ENCODE measurements around the gene DPF3. TPM values are rescaled to one million over a fixed set of nuclear protein-coding genes. Genes with fewer than 3 reads are reported as not detected.

The DPF3 gene
- total RNA-seq, 1 experiment from 2014 or later: not detected

GRCh38 chr14:72576258-72576657 is 317.6 kb downstream of the DPF3 start:
- CTCF ChIA-PET: no interaction called here
- Histone ChIP-seq H3K4me3 (ENCODE audit: low read depth in 2 of 2, low read length in 2 of 2) (no peak overlapping the region), H3K9me3 (ENCODE audit: control insufficient read depth, insufficient read depth, low read depth, low read length) (no peaks in the 10 kb centered on the region), H3K4me1 (ENCODE audit: control insufficient read depth, insufficient read depth, low read length) (no peaks in the 10 kb centered on the region), H3K27me3 (ENCODE audit: control insufficient read depth, insufficient read depth, low read length) (no peaks in the 10 kb centered on the region; the same call in 1 of the 2 replicates), H3K36me3 (ENCODE audit: control insufficient read depth, insufficient read depth, low read length) (no peaks in the 10 kb centered on the region), H3K27ac (ENCODE audit: low read length) (no peak overlapping the region)
- POLR2A ChIA-PET: no interaction called here
- no peak for DNase-seq (ENCODE audit: low read depth, low spot score)
- in situ Hi-C loops (cut with HindIII; ENCODE audit: low pct_unique_long_range_greater_than_20kb, low sequenced_read_pairs): no loop called here
- TF ChIP-seq CTCF (IDR thresholded peaks at IDR 0.05) (no peak), SIN3A (IDR thresholded peaks at IDR 0.05; ENCODE audit: borderline replicate concordance, insufficient read depth, low read depth, low read length) (no peak), POLR2AphosphoS5 (IDR thresholded peaks at IDR 0.05; ENCODE audit: low read depth, low read length) (no peak), TCF7L2 (IDR thresholded peaks at IDR 0.05; ENCODE audit: low read depth, low read length) (no peak), REST (IDR thresholded peaks at IDR 0.05; ENCODE audit: insufficient read depth in 1 of 2, low read depth in 2 of 2, low read length in 1 of 2) (no peak)
- no peak for ATAC-seq
- intact Hi-C loops (cut with micrococcal nuclease; ENCODE audit: unreplicated experiment): no loop called here
- no TSS peak for BruUV-seq (replicated peaks)

- ChIA-PET CTCF (no interaction called here), POLR2A (no interaction called here)
- Histone ChIP-seq H3K36me3 (ENCODE audit: control insufficient read depth, insufficient read depth, low read length) (no peaks in the 10 kb centered on the region), H3K27ac (ENCODE audit: low read length) (no peak overlapping the region), H3K9me3 (ENCODE audit: control insufficient read depth, insufficient read depth, low read depth, low read length) (no peaks in the 10 kb centered on the region), H3K4me3 (ENCODE audit: low read depth in 2 of 2, low read length in 2 of 2) (no peak overlapping the region), H3K4me1 (ENCODE audit: control insufficient read depth, insufficient read depth, low read length) (no peaks in the 10 kb centered on the region), H3K27me3 (ENCODE audit: control insufficient read depth, insufficient read depth, low read length) (no peaks in the 10 kb centered on the region; the same call in 1 of the 2 replicates)
- in situ Hi-C loops (cut with HindIII; ENCODE audit: low pct_unique_long_range_greater_than_20kb, low sequenced_read_pairs): no loop called here
- ATAC-seq (no peak), DNase-seq (ENCODE audit: low read depth, low spot score) (no peak)
- intact Hi-C loops (cut with micrococcal nuclease; ENCODE audit: unreplicated experiment): no loop called here
- no TSS peak for BruUV-seq (replicated peaks)
- TF ChIP-seq SIN3A (IDR thresholded peaks at IDR 0.05; ENCODE audit: borderline replicate concordance, insufficient read depth, low read depth, low read length): no peak
- TF ChIP-seq REST (IDR thresholded peaks at IDR 0.05; ENCODE audit: insufficient read depth in 1 of 2, low read depth in 2 of 2, low read length in 1 of 2): no peak
These were observed 319.2 kb downstream of the DPF3 start for GRCh38 chr14:72574715-72575114.
